HG03521 (cell line): ENCODE data around the gene TULP4.

ENCODE experiments used
- ATAC-seq: cut with Tn5 transposase; IDR thresholded peaks from one replicate; pipeline ENCODE4 v1.9.1; 2021; ENCODE audit warnings: mild to moderate bottlenecking, moderate library complexity; ENCODE audit not compliant: unreplicated experiment

The TULP4 gene

GRCh38 chr6:158312165-158312564 lies at the start of gene TULP4:
Gene TULP4, plus strand, starts transcription at chr6:158312465. Its CDS starts 1,552 bp downstream, at chr6:158314017.
- ATAC-seq, result no peak

- ATAC-seq, result no peak
Observed at GRCh38 chr6:158262755-158263154, 49.5 kb upstream of the TULP4 start.

- no peak for ATAC-seq
Observed at GRCh38 chr6:158264180-158264579, 48.1 kb upstream of the TULP4 start.

- no peak for ATAC-seq
Observed at GRCh38 chr6:158266131-158266530, 46.1 kb upstream of the TULP4 start.

- no peak for ATAC-seq
Observed at GRCh38 chr6:158268361-158269147, 43.7 kb upstream of the TULP4 start.

- ATAC-seq, result no peak
Observed at GRCh38 chr6:158269657-158270056, 42.6 kb upstream of the TULP4 start.

- ATAC-seq, result no peak
Observed at GRCh38 chr6:158270389-158271127, 41.7 kb upstream of the TULP4 start.

- ATAC-seq, result no peak
Observed at GRCh38 chr6:158272324-158272723, 39.9 kb upstream of the TULP4 start.

GRCh38 chr6:158278004-158278403 lies 34.3 kb upstream of the TULP4 start:
- ATAC-seq, result no peak

- no peak for ATAC-seq
Observed at GRCh38 chr6:158279615-158280014, 32.6 kb upstream of the TULP4 start.

- ATAC-seq, result no peak
Observed at GRCh38 chr6:158283304-158283980, 28.8 kb upstream of the TULP4 start.

GRCh38 chr6:158284007-158284875 lies 28.0 kb upstream of the TULP4 start:
- ATAC-seq, result no peak

GRCh38 chr6:158284876-158285655 lies 27.2 kb upstream of the TULP4 start:
- no peak for ATAC-seq

GRCh38 chr6:158285656-158286021 lies 26.6 kb upstream of the TULP4 start:
- no peak for ATAC-seq

GRCh38 chr6:158286413-158286812 lies 25.9 kb upstream of the TULP4 start:
- no peak for ATAC-seq

GRCh38 chr6:158287047-158287446 lies 25.2 kb upstream of the TULP4 start:
- ATAC-seq, result no peak

GRCh38 chr6:158290040-158290439 lies 22.2 kb upstream of the TULP4 start:
- no peak for ATAC-seq

- ATAC-seq, result peak; percentile 86
Observed at GRCh38 chr6:158290659-158291058, 21.6 kb upstream of the TULP4 start.

- no peak for ATAC-seq
Observed at GRCh38 chr6:158292016-158292415, 20.2 kb upstream of the TULP4 start.

- ATAC-seq, result no peak
Observed at GRCh38 chr6:158293122-158293521, 19.1 kb upstream of the TULP4 start.
